ENCODE measurements around the gene STAG1.
"Not testable (repeated sequence)": the region's sequence is repeated elsewhere in the genome, so short reads cannot be mapped to it uniquely, and the experiment has no call there.

Gene STAG1

DNA sequence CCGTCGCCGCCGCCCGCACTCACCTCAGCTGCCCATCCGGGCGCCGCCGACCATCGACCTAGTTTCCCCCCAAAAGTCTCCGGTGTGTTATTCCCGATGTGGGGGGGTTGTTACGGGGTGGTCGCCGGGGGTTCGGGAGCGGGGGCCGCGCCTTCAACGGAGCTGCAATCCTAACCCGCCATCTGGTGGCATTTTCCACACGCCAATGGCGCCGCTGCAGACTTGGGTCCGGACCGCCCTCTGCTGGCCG, at the start of gene STAG1:
Gene STAG1, minus strand, starts transcription at position 207 of the 250 bp plus-strand sequence. CDS start 121,480 bp downstream, outside the sequence.
- DNase-seq (ENCODE audit: insufficient read length, low spot score), result no peak
- FAIRE-seq, result no peak
- TF ChIP-seq, protein P1, sequence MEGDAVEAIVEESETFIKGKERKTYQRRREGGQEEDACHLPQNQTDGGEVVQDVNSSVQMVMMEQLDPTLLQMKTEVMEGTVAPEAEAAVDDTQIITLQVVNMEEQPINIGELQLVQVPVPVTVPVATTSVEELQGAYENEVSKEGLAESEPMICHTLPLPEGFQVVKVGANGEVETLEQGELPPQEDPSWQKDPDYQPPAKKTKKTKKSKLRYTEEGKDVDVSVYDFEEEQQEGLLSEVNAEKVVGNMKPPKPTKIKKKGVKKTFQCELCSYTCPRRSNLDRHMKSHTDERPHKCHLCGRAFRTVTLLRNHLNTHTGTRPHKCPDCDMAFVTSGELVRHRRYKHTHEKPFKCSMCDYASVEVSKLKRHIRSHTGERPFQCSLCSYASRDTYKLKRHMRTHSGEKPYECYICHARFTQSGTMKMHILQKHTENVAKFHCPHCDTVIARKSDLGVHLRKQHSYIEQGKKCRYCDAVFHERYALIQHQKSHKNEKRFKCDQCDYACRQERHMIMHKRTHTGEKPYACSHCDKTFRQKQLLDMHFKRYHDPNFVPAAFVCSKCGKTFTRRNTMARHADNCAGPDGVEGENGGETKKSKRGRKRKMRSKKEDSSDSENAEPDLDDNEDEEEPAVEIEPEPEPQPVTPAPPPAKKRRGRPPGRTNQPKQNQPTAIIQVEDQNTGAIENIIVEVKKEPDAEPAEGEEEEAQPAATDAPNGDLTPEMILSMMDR (IDR thresholded peaks at IDR 0.05; ENCODE audit: insufficient read depth, missing control alignments), result peak; percentile 98

DNA sequence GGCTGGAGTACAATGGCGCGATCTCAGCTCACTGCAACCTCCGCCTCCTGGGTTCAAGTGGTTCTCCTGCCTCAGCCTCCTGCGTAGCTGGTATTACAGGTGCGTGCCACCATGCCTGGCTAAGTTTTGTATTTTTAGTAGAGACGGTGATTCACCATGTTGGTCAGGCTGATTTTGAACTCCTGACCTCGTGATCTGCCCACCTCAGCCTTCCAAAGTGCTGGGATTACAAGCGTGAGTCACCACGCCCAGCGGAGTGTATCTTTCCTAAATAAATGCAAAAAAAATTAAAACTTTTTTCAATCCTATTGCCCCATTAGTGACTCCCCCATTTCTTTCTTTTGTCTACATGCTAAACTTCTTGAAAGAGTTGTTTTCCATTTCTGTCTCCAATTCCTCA, 49.0 kb upstream of the STAG1 start:
- DNase-seq (ENCODE audit: insufficient read length, low spot score); FAIRE-seq: not testable (repeated sequence)

DNA sequence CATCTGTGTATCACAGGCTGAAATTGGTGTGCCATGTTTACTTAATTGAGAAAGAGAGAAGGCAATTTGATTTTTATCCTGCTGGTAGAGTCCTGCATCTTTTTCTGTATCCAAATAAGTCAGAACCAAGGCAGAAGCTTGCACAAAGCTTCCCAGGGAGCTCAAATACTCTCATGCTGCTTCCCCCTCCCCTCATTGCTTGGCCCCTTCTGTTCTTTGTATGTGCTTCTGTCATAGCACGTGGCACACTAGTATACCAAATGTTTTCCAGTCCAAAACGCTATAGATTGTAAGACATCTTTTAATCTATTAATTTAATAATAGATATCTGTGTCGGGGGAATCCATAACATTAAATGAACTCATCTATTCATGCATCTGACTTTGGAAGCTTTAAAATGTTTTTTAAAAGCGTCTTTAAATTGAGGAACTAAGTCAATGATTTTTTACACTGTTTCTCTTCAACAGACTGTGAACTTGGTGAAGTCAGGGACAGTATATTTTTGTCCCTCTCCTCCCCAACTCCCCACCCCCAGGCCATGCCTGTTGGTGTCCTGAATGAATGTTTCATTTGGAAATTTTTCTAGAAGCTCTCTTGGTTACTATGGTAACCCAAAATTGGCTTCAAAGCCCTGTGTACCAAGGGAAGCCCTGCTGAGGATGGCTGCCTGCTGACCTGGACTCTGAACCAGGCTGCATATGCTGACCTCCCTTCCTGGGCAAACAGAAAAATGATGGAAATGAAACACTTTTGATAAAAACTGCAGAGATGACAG, 40.6 kb upstream of the STAG1 start:
- TF ChIP-seq, protein P1 (IDR thresholded peaks at IDR 0.05; ENCODE audit: insufficient read depth, missing control alignments), result no peak
- DNase-seq (ENCODE audit: insufficient read length, low spot score), result no peak
- no peak for FAIRE-seq

DNA sequence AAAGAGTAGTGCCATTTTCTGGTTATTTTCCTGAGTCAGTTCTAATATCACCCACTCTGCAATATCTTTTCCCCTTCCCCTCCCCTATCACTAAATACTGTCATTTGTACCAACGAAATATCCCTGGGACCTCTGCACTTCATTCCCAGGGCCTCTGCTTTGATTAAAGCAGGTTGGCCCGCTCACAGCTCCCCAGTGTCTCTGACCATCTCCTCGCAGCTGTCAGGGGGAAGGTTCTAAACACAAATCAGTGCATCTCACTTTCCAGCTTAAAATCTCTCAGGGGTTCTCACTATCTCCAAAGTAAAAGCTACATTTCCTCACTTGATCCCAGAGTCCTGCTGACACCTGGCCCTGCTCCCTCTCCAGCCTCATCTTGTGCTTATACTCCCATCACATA, 38.6 kb upstream of the STAG1 start:
- TF ChIP-seq, protein P1 (IDR thresholded peaks at IDR 0.05; ENCODE audit: insufficient read depth, missing control alignments), result no peak
- DNase-seq (ENCODE audit: insufficient read length, low spot score), result no peak
- FAIRE-seq, result no peak

DNA sequence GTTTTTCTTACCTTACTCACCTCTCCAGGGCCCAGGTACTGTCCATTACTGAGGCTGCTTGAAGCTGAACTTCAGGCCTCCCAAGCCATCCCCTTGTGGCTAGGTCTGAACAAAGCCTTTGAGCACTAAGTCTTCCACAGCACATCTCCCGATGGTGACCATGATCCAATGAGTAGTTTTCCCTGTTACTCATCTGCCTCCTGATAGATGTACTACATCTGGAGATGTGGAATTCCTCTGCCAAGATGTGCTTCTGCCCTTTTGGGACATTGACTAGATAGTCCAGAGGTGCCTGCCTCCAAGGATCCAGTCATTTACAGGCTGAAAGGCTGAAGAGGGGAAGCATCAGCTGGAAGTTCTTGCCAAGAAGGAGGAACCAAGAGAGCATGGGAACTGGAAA, 37.8 kb upstream of the STAG1 start:
- TF ChIP-seq, protein P1 (IDR thresholded peaks at IDR 0.05; ENCODE audit: insufficient read depth, missing control alignments), result no peak
- DNase-seq (ENCODE audit: insufficient read length, low spot score) (no peak), FAIRE-seq (no peak)

DNA sequence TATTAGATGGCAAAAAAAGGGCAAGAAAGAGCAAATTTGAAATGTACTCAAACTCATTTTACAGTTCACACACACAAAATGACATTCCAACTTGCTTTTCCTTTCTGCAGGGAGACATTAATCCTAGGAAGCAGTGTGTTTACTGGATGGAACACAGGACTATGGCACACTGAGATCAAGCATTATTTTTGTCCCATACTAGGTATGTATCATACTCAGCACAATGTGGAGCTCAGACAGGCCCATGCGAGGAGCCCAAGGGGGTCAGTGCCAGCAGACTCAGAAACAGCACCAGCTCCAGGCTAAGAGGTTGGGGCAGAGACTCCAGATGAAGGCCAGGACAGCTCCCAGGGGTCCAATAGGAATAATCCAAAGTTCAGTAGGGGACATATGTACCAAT, 36.0 kb upstream of the STAG1 start:
- no peak for FAIRE-seq
- TF ChIP-seq, protein P1 (IDR thresholded peaks at IDR 0.05; ENCODE audit: insufficient read depth, missing control alignments), result no peak
- DNase-seq (ENCODE audit: insufficient read length, low spot score), result no peak

DNA sequence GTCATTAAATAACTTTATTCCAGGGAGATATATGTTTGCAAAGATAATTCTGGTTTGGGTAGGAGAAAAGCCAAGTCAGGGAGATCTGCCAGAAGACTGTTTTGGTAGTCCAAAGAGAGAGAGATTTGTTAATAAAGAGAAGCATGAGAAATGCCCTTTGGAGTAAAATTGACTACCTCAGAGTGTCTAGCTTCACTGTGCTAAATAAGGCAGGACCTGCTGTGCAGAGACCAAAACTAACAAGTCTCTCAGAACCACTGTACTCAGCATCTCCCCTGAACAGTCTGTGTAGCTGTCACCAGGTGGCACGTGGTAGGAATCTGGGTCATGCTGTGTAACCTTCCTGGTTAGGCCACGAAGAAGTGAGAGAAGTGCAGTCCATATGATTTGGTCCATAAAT, 35.2 kb upstream of the STAG1 start:
- TF ChIP-seq, protein P1 (IDR thresholded peaks at IDR 0.05; ENCODE audit: insufficient read depth, missing control alignments), result no peak
- DNase-seq (ENCODE audit: insufficient read length, low spot score), result no peak
- FAIRE-seq, result no peak

Measured in D721Med (cell line).